GM19463 (cell line): Measurements from ENCODE around the gene NCAM2.
A peak's percentile ranks its signal among the peaks of the same experiment; 100 is the strongest.
"Not testable (repeated sequence)": the region's sequence is repeated elsewhere in the genome, so short reads cannot be mapped to it uniquely, and the experiment has no call there.

Experiments
- ATAC-seq: cut with Tn5 transposase; IDR thresholded peaks from one replicate; pipeline ENCODE4 v1.9.1; 2021; ENCODE audit warnings: mild to moderate bottlenecking, moderate library complexity; ENCODE audit not compliant: unreplicated experiment

The NCAM2 gene

DNA sequence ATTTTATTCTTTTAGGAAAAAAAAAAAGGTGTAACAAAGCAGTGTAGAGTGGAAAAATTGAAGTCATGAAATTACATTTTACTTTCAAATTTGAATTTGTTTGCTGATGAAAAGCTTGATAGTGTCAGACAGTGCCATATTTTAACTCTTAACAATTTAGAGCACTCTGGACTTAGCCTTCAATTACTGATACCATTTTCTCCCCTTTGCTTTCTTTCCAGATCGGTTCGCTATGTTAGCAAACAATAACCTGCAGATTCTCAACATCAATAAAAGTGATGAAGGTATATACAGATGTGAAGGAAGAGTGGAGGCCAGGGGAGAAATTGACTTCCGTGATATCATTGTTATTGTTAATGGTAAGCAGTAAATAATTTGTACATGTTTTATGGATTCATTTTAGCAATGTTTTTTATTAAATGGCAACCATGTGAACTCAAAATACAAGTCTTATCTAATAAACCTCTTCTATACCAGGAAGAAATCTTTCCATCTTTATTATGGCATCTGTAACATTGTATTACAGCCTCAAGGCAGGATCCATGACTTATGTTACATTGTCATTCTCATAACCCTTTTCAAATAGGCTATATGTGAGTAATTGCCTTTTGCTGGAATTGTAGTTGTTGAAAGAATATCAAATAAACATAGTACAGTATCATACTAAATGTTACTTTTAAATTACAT, 293.8 kb downstream of the NCAM2 start:
- no peak for ATAC-seq

DNA sequence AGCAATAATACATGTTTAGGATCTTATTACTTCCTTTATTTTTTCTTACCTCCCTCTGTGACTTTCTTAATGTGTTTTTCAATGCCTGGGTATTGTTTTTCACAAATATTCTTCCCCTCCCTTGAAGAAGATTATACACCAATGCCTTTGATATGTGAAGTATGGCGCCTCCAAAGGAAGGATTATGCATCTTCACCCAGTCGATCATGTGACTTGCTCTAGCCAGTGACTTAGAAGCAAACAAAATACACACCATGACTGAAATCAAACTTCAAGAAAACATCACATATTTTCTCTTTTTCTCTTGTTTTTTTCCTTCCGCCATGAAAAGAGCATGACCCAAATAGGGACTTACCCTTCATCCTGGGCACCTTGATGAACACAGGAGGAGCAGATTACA, 297.1 kb downstream of the NCAM2 start:
- ATAC-seq: no peak

DNA sequence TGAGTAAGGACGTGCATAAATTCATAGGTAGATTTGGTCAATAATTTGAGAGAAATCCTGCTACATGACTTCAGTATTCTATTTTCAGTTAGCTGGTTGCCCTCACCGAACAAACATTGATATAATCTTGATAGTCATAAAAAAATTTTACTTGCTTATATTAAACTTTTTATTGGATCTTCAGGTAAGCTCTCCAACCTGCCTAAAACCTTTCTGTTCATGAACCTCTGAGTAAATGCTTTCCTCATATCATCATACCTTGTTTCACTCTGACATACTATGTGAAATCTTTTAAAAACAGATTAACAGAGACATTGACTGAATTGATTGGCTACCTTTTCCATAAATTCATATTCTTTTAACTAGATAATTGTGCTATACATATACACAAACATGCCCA, 299.0 kb downstream of the NCAM2 start:
- no peak for ATAC-seq

DNA sequence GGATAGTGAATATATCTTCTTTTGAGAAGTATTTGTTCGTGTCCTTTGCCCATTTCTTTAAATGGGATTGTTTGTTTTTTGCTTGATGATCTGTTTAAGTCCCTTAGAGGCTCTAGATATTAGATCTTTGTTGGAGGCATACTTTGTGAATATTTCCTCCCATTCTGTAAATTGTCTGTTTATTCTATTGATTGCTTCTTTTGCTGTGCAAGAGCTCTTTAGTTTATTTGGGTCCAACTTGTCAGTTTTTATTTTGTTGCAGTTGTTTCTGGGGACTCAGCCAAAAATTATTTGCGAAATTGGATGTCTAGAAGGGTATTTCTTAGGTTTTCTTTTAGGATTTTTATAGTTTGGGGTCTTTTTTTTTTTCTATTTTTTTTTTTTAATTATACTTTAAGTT, 302.8 kb downstream of the NCAM2 start:
- no peak for ATAC-seq

DNA sequence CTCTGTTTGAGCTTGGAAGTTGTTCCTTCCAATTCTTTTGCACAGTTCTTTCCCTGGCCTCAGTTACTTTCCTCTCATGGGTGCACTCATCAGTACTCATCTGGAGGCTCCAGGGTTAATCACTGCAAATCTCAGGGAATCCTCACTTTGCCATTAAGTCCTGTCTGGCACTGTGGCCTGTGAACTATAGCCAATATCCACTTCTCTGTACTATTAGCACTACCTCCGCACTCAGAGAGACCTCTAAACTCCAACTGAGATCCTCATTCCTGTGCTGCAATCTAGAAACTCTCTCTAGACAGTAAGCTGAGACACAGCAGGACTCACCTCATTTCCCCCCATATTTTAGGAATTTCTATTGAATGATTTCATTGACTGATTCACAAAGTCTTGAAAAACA, 311.3 kb downstream of the NCAM2 start:
- ATAC-seq: no peak

DNA sequence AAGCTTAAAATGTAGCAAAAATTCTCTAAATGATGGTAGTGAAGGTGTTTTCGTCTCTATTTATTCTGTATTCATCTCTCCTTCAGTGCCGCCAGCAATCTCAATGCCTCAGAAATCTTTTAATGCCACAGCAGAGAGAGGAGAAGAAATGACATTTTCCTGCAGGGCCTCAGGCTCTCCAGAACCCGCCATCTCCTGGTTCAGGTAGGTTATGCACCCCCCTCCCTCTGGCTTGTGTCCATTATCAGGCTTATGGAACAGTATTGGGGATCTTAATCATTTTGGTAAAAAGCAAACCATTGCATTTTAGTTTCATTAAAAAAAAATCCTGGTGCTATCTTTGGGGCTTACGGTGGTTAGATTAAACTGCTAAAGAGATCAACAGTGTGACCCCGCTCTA, 326.1 kb downstream of the NCAM2 start:
- ATAC-seq: no peak

DNA sequence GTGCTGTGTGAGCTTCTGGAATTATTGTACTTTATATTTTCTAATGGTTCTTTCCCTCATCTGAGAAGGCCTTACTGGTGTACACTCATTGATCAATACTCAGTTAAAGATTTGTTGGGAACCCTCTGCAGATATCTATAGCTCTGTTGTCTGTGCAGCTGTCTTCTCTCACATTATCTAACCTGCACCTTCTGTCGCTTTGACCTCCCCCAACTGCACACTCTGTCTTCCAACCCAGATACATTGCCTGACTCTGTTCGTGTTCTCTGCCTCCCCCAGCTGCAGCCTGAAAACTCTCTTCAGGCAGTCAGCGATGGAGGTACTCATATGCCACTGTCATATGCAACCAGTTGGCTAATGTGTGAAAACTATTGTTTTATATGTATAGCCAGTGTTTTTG, 334.3 kb downstream of the NCAM2 start:
- ATAC-seq: no peak

DNA sequence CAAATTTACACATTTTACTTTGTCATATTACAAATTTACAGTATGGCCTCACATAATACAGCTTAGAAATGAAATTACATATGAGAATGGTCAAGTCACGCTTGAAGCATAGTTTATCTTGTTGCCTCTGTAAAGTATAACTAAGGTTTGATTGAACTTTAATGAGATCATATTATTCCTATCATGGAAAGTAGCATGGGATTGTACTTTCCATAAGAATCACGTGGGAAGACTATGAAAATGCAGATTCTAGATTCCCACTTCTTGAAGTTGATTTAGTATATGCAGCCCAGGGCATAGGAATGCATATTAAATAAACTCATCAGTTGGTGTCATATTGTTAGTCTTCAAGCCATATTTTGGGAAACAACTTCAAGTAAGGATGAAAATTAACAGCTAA, 342.8 kb downstream of the NCAM2 start:
- ATAC-seq: no peak

DNA sequence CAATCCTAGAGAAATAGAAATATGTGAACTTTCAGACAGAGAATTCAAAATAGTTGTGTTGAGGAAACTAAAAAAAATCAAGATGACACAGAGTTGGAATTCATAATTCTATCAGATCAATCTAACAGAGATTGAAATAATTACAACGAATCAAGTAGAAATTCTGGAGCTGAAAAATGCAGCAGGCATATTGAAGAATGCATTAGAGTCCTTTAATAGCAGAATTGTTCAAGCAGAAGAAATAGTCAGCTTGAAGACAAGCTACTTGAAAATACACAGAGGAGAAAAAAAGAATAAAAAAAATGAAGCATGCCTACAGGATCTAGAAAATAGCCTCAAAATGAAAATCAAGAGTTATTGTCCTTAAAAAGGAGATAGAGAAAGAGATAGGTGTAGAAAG, 347.1 kb downstream of the NCAM2 start:
- no peak for ATAC-seq

DNA sequence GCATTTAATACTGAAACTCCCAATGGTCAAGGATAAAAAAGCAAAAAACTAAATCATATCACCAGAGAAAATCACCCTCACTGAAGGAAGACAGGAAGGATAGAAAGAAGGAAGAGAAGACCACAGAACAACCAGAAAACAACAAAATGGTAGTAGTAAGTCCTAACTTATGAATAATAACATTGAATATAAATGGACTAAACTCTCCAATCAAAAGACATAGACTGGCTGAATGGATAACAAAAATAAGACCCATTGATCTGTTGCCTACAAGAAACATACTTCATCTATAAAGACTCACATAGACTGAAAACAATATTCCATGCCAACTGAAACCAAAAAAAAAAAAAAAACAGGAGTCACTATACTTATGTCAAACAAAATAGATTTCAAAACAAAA, 347.7 kb downstream of the NCAM2 start:
- no peak for ATAC-seq

DNA sequence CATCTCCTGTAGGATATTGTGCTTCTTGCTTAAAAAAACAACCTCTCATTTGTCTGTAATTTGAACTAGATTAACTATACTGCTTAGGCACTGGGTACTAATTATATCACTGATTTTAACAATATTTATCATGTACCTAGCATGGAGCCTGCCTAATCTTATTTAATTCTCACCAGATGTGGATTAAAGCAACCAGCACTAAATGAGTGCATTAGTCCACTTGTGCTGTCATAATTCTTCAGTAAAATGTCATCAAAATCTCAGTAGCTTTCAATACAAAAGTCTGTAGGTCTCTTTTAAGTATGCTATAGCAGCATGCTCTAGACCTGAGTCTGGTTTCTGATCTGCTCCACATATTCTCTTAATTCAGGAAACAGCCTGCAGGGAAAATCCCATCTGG, 368.1 kb downstream of the NCAM2 start:
- ATAC-seq: no peak

DNA sequence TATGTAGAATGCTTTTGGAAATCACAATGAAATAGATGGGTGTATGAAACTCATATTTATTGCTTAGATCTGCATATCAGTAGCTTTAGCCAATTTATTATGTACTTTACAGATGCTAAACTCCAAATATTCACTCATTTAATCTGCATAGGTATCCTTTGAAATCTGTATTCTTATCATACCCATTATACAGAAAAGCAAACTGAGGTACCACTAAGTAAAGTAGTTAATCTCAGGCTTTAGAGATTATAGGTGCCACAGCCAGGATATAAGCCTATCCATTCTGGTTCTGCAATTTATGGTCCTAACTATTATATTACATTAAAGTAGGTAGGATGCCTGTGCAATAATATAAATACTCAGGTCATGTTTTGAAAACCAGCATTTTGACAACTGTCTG, 369.4 kb downstream of the NCAM2 start:
- ATAC-seq: no peak

DNA sequence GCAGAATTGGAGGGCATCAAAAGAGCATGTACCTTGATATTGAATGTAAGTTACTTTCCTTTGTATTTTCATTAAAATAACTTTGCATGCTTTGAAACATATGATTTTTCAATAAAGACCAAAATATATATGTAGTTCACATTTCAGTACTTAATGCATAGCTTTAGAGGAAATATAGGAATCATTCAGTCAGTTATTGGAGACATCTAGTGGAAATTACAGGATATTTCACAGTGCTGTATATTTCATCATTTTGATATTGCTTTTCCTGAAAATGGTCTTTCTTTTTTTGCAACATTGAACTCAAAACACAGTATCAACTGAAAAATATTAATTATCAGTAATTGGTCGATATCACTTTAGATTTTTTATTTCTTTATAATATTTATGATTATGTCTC, 375.8 kb downstream of the NCAM2 start:
- ATAC-seq: no peak

DNA sequence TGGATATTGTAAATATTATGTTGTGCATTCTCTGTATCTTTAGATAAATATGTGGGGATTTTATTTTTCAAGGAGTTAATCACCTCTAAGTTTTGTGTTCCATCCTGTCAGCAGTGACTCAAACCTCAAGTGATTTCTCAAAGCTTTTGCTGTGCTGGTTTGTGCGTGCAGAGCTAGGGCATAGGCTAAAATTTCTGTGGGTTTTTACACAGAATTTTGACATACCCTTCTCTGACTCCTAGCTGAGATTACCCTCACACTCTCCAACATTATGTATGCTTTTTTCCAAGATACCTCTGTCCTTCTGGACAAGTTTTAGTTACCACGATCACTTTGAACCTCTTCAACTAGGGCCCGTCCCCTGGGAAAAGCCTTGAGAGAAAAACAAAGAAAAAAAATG, 384.9 kb downstream of the NCAM2 start:
- ATAC-seq: no peak

DNA sequence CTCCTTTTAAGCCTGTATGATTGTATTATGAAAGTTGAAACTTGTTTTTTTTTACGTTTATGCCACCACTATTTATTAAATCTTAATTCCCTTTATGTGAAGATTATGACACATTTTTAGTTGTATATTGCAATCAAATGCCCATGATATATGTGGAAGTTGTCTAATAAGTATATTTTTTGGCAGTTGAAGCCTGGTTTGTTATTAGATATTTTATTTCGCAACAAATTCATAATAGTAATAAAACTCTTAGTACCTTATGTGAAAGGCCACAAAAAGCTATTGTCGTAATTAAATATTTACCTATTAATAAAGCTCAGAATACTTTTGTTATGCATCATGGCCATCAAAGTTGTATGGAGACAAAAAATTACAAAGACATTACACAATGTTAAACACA, 386.8 kb downstream of the NCAM2 start:
- ATAC-seq: no peak

DNA sequence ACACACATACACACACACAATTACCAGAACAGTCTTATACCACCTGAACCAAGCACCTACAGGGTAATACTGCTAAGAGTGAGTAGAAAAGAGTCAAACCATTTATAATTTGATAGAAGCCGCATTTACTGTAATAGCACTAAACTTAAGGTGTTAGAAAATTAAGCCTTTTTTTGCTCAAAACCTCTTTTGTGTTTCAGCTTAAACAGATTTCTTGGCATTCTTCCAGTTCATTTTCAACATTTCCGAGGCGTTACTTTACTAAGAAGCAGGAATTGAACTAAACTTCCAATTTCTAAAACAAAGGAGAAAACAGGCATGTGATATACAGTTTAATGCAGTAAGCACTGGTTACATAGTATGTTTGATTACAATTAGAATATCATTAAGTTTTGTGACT, 387.2 kb downstream of the NCAM2 start:
- no peak for ATAC-seq

DNA sequence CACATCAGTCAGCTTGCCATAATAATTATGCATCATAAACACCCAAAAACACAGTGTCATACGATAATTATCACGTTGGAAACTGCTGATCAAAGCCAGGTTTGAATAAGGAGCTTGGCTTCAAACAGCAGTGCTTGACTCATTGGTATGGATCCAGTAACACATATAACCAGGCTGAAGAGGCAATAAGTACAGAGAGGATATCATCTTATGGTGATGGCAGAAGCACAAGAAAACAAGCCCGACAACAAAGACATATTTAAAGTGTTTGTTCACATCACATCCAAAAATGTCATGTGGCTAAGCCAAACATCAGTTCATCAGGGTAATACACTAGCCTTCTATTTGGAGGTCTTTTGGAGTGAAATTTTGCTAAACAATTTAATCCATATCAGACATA, 389.7 kb downstream of the NCAM2 start:
- ATAC-seq: no peak

DNA sequence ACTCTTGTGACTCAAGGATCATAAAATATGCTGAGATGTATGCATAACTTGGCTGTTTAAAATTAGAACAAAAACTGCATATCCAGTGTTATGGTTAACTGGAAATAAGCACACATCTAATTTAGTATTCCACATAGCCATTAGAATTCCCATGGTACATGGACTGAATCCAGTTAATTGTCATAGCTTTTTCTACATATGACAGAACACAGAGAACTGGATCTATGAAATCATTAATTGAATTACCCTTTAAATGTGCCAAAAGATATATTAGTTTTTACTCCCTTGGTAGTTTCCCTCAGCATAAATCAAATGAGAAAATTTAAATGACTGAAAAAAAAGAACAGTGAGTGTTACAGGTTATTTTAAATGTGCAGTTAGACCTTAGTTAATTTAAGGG, 395.9 kb downstream of the NCAM2 start:
- no peak for ATAC-seq

DNA sequence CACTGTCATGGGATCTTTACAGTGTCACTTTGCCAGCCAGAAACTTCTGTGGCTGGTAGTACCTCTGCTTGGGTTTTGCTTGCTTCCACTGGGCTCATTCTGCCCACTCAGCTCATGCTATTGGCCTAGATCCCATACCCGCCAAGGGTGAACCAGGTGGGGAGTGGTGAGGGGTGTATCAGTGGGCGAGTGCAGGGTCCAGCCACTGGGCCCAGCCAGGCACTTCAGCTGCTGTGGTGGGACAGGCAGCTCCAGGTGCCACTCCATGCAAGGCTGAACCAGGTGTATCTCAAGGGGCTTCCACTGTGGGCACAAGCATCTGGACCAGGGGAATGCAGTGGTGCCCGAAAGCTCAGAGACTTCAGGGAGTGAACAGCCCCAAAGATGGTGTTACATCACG, 398.2 kb downstream of the NCAM2 start:
- no peak for ATAC-seq

DNA sequence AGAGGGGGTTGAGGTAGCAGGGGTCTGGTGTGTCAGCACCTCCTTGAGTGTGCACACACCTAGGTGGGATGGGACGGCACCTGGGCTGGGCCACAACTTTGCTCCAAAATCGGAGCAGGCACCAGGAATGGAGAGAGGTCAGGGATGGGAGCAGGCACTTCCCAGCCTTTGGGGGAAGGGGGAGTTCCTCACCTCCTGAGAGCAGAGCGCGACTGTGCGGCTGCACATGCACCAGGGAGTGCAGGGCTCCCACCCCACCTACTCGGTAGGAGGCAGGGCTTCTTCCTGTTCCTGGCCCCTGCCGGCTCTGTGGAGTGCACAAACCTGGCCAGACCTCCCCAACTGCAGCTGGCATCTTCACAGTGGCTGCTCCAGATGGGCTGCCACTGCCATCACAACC, 399.3 kb downstream of the NCAM2 start:
- ATAC-seq: no peak

DNA sequence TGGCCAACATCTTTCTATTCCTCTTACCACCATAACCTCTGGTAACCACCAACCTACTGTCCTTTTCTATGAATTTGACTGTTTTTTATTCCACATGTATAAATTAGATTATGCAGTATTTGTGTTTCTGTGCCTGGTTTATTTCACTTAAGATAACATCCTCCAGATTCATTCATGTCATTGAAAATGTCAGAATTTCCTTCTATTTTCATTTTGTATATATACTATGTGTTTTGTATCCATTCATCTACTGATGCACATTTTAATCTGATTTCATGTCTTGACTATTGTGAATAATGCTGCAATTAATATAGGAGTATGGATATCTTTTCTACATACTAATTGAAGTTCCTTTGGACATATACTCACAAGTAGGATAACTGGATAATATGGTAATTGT, 403.2 kb downstream of the NCAM2 start:
- no peak for ATAC-seq

DNA sequence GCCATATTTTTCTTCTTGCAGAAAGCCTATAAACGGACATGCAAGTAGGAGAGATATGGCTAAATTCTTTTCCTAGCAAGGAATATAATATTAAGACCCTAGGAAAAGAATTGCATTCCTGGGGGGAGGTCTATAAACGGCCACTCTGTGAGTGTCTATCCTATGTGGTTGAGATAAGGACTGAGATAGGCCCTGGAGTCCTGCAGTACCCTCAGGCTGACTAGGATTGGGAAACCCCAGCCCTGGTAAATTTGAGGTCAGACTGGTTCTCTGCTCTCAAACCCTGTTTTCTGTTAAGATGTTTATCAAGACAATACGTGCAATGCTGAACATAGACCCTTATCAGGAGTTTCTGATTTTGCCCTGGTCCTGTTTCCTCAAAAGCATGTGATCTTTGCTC, 404.0 kb downstream of the NCAM2 start:
- ATAC-seq: not testable (repeated sequence)

DNA sequence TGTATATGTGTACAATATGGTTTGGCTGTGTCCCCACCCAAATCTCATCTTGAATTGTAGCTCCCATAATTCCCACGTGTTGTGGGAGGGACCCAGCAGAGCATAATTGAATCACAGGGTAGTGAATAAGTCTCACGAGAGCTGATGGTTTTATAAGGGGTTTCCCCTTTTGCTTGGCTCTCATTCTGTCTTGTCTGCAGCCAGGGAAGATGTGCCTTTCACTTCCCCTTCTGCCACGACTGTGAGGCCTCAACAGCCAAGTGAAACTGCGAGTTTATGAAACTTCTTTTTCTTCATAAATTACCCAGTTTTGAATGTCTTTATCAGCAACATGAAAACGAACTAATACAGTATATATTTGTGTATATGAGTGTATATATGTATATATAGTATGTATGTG, 406.1 kb downstream of the NCAM2 start:
- ATAC-seq: peak; percentile 83

DNA sequence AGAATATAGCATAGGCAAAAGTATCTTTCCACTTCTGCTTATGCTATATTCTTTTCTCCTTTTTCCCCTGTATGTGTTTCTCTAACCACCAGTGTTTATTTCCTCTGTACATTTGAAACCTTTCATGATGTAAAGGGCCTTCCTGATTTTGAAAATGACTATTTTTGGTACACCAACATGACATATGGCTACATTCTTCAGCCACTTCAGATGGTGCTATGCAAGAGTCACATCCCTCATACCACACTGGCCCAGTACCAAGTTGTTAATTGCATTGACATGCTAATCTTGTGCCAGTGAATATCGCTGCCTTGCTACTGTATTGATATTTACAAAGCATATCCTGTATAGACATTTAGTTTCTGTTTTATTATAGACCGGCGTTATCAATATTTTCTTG, 408.7 kb downstream of the NCAM2 start:
- no peak for ATAC-seq
